ENCODE measurements around the gene ACAT2.
"Not testable (repeated sequence)": the region's sequence is repeated elsewhere in the genome, so short reads cannot be mapped to it uniquely, and the experiment has no call there.

The ACAT2 gene

DNA sequence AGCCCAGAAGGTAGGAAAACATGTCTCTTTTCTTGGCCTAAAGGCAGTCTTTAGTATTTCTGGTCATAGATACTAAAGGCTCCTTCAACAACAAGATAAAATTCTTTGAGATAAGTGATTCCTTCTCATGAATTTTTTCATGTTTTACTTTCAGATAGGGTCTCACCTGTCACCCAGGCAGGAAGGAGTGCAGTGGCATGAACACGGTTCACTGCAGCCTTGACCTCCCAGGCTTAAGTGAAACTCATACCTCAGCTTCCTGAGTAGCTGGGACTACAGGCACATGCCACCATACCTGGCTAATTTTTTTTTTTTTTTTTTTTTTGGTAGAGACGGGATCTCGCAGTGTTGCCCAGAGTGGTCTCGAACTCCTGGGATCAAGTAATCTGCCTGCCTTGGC is 47.3 kb downstream of the ACAT2 start:
- no peak overlapping the region for H3K27ac ChIP-seq
- no peak for TF ChIP-seq ZFX (IDR thresholded peaks at IDR 0.05)
- TF ChIP-seq, protein P1, sequence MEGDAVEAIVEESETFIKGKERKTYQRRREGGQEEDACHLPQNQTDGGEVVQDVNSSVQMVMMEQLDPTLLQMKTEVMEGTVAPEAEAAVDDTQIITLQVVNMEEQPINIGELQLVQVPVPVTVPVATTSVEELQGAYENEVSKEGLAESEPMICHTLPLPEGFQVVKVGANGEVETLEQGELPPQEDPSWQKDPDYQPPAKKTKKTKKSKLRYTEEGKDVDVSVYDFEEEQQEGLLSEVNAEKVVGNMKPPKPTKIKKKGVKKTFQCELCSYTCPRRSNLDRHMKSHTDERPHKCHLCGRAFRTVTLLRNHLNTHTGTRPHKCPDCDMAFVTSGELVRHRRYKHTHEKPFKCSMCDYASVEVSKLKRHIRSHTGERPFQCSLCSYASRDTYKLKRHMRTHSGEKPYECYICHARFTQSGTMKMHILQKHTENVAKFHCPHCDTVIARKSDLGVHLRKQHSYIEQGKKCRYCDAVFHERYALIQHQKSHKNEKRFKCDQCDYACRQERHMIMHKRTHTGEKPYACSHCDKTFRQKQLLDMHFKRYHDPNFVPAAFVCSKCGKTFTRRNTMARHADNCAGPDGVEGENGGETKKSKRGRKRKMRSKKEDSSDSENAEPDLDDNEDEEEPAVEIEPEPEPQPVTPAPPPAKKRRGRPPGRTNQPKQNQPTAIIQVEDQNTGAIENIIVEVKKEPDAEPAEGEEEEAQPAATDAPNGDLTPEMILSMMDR (conservative IDR thresholded peaks at IDR 0.05), result no peak

DNA sequence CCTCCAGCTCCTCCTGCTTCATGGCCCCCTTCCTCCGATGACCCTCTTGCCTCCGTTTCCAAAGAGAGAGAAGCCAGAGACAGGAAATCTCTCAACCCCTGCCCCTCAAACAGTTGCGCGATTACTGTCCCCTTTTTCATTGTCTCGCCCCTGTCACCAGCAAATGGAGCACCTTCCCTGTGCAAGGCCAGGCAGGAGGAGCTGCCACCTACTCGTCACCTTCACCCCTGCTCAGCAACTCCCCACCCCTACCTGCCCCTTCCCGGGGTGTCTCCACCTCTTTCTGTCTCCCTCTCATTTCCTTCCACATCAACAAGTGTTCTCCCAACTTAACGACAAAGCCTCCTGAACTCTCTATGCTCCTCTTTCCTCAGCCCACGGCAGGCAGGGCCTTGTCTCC is 51.9 kb downstream of the ACAT2 start:
- TF ChIP-seq, protein P1 (conservative IDR thresholded peaks at IDR 0.05), result no peak
- no peak for TF ChIP-seq ZFX (IDR thresholded peaks at IDR 0.05)
- H3K27ac ChIP-seq, result no peak overlapping the region

DNA sequence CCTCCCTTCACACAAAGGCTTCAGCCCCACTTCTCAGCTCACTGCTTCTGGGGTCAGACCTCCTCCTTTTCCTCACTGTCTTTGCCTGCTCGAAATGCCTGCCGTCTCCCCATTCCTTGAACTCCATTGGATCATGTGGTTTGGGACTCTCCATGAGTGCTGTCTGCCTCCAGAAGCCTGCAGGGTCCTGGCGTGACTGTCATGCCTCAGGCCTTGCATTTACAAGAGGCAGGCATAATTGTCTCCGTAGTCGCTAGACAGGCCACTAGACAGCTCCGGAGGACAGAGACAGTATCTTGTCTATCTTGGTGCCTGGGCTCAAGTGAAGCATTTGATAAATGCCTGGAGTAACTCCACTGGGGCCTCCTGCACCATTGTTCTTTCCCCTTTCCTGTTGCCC is 53.6 kb downstream of the ACAT2 start:
- no peak overlapping the region for H3K27ac ChIP-seq
- TF ChIP-seq, protein P1 (conservative IDR thresholded peaks at IDR 0.05), result no peak
- no peak for TF ChIP-seq ZFX (IDR thresholded peaks at IDR 0.05)

DNA sequence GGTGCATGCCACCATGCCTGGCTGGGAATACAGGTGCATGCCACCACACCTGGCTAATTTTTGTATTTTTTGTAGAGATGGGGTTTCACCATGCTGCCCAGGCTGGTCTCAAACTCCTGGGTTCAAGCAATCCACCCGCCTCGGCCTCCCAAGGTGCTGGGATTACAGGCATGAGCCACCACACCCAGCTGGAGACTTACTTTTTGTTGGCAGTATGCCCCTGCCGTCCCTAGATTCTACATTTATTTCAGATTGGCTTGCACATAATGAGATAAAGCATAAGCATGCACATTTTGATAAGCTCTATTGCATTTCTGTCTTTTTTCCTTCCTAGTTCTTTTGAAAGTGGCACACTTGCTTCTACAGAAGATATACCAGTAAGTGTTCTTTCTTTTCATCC is 54.9 kb downstream of the ACAT2 start:
- H3K27ac ChIP-seq, result not testable (repeated sequence)

DNA sequence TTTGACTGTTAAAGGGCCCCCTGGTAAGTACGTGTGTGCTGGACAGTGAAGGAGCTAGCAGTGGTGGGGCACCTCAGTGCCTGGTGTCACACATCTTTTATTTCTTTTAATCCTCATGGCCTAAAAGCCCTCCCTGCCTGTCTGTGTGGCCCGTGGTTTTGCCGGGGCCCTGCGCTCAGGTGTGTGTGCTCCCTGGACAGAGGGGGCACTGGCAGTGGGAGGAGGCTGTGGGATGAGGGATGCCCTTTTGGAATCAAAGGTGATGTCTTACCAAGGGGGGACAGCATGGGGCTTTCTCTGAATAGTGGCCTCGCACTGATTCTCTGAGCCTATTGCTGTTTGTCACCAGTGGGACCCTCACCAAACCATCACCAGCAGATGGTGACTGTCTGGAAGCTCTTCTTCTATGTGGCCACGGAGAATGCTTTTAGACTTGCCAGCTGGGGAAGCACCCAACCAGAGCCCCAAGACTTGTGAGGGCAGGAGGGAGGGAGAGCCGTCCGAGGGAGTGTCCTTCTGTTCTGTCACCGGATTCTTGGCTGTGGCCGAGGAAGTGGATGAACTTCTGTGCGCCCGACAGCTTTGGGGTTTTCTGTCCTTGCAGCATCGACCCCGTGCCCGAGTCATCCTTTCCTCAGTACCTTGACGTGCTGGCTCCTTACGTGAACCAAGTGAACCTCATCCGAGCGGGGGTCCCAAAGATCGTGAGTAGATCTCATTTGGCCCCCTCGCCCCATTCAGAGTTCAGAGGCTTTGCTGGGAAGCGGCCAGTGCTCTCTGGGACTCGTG is 56.3 kb downstream of the ACAT2 start:
- no peak overlapping the region for H3K27ac ChIP-seq
- TF ChIP-seq, protein P1 (conservative IDR thresholded peaks at IDR 0.05), result no peak
- TF ChIP-seq ZFX (IDR thresholded peaks at IDR 0.05), result no peak

DNA sequence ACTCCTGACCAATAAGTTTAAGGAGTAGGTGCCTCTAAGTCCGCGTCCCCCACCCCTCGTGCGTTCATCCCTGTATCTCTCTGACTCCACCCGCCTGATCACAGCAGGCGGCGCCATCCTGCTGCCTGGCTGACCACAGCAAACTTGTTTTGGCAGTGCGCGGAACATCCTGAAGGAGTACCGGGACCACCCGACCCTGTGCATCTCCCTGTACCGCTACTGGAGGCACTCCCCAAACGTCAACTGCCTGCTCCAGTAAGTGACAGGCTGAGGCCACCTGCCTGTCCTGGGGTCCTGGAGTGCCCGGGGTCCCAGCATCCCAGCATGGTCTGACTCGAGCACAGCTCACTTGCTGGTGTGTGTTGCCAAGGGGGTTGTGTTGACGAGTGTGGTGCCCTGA is 57.3 kb downstream of the ACAT2 start:
- H3K27ac ChIP-seq, result no peak overlapping the region
- TF ChIP-seq, protein P1 (conservative IDR thresholded peaks at IDR 0.05), result no peak
- TF ChIP-seq ZFX (IDR thresholded peaks at IDR 0.05), result no peak

DNA sequence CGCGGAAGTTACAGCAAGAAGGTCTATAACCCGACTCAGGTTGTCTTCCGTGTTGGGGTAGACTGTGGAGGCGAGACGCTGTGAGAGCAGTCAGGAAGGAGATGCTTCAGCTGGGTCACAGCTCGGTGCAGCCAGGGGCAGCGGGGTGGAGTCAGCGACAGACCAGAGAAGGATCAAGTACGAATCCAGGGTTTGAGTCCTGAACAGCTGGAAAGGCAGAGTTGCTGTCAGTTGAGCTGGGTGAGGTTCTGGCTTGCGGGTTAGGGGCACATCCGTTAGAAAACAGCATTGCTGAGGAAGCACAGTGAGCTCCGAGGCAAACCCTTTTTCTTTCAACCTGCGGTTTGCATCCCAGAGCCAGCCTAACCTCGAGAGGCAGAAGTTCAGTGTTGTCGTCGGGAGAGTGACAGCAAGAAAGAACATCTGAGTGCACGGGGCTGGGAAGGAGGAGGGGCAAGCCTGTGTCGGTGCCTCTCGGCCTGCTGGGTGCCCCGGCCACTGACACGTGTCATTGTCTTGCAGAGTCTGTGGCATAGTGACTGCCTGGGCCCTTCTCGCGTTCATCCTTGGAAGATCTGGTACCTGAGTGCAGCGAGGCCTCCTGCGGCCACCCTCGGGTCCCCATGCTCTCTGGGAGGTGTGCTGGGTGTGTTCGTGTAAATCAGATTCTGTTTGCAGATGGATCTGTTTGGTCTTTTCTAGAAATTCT is 58.2 kb downstream of the ACAT2 start:
- no peak overlapping the region for H3K27ac ChIP-seq
- TF ChIP-seq ZFX (IDR thresholded peaks at IDR 0.05), result no peak
- TF ChIP-seq, protein P1 (conservative IDR thresholded peaks at IDR 0.05), result no peak
